Esophagus (tissue), 2 donors: ENCODE measurements around the gene COL12A1. TPM values are rescaled to one million over a fixed set of nuclear protein-coding genes. Genes with fewer than 3 reads are reported as not detected.

ENCODE experiments used
- H3K27ac ChIP-seq, 2 donors: one replicate each; pipeline ENCODE4 v1.5.1; 2013; ENCODE audit warnings: low read depth in 2 of 2, mild to moderate bottlenecking in 2 of 2, inconsistent platforms in 1 of 2, low read length in 1 of 2, moderate library complexity in 1 of 2
- H3K27me3 ChIP-seq, 2 donors: one replicate each; pipeline ENCODE4 v1.6.1; 2013; ENCODE audit warnings: low read length in 2 of 2, control low read depth in 1 of 2, mild to moderate bottlenecking in 1 of 2; ENCODE audit not compliant: insufficient read depth in 2 of 2, control insufficient read depth in 1 of 2
- H3K36me3 ChIP-seq, 2 donors: one replicate each; pipeline ENCODE4 v1.6.1; 2013; ENCODE audit warnings: low read length in 1 of 2; ENCODE audit not compliant: control insufficient read depth in 2 of 2, insufficient read depth in 2 of 2
- H3K4me1 ChIP-seq, 2 donors: one replicate each; pipeline ENCODE4 v1.6.1; 2013; ENCODE audit warnings: low read length in 1 of 2; ENCODE audit not compliant: control insufficient read depth in 2 of 2, insufficient read depth in 2 of 2
- H3K4me3 ChIP-seq, 2 donors: one replicate each; pipeline ENCODE4 v1.5.1; 2013; ENCODE audit warnings: low read length in 2 of 2, mild to moderate bottlenecking in 2 of 2, low read depth in 1 of 2, moderate library complexity in 1 of 2
- H3K9me3 ChIP-seq, 2 donors: one replicate each; pipeline ENCODE4 v1.6.1; 2013; ENCODE audit warnings: mild to moderate bottlenecking in 2 of 2, low read depth in 1 of 2, low read length in 1 of 2, moderate library complexity in 1 of 2; ENCODE audit not compliant: control insufficient read depth in 2 of 2, insufficient read depth in 1 of 2
- WGBS, 2 donors: extraction: QIAGEN DNeasy Blood & Tissue Kit; methylation state at CpG; one replicate each; pipeline ENCODE4 v1.1.7; 2013; 5-methylcytosine and 5-hydroxymethylcytosine counted together
- polyA plus RNA-seq, 2 donors: library from polyadenylated mRNA; stranded (reverse); fragments of 200-250 nt; gene quantifications; one replicate each; pipeline ENCODE4 v1.2.3, GENCODE V29; 2013
- donor health status: healthy with polysubstance abuse.
- donor health status: Bipolar disorder and iron deficiency.

The COL12A1 gene
- polyA plus RNA-seq, 2 donors, result 9.5 to 18.2 TPM

DNA sequence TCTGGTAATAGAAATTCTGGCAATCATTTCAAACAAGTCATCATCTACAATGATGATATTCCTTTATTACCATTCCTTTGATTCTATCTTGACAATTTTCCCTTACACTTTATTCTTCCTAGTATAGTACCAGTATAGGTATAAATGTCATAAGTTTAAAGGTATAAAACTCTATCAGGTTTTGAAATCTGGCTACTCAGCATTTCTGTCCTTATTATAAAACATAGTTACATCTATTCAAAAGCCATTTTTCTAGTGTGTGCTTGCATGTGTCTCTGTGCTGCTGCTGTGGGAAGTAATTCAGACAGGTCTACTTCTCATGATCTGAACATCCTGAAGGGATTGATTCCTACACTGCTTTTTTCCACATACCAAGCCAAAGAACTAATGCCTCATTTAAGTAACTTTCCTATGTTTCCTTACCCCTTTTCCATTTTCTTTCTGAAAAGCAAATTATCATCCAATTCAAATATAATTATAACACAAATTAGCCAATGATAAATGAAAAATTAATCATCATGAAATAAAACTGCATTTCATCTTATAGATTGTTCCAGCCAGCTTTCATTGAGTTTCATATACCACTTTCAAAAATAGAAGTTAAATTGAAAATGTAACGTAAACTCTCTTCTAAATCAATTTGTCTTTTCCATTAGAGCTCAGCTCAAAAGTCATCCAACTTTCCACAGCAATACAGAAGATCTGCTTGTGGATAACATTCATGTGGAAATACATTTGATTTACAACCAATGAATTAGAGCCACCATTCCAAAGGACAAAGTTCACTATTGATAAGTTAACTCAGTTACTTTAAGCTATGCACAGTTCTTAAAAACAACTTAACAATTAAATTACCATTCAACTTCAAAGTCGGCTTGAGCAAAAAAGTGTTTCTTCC, 35.9 kb downstream of the COL12A1 start:
- Histone ChIP-seq H3K9me3 (no peaks in the 10 kb centered on the region), H3K4me3 (no peak overlapping the region), H3K36me3 (no peaks in the 10 kb centered on the region), H3K27me3 (no peaks in the 10 kb centered on the region), H3K4me1 (no peaks in the 10 kb centered on the region), H3K27ac (no peak overlapping the region)
- WGBS, 2 donors, result 69 to 78% methylated on average over 2 of the region's 2 CpGs

GRCh38 chr6:75167851-75168250, 38.0 kb downstream of the COL12A1 start:
- Histone ChIP-seq H3K27ac (no peak overlapping the region), H3K4me3 (no peak overlapping the region), H3K27me3 (no peaks in the 10 kb centered on the region), H3K9me3 (no peaks in the 10 kb centered on the region), H3K36me3 (no peaks in the 10 kb centered on the region), H3K4me1 (no peaks in the 10 kb centered on the region)
- WGBS, 2 donors, result 64 to 76% methylated on average over 2 of the region's 2 CpGs

GRCh38 chr6:75167325-75167724, 38.5 kb downstream of the COL12A1 start:
- 55 to 59% methylated on average over 3 of the region's 3 CpGs for WGBS, 2 donors

GRCh38 chr6:75166773-75167172, 39.1 kb downstream of the COL12A1 start:
- Histone ChIP-seq H3K4me3 (no peak overlapping the region), H3K27ac (no peak overlapping the region), H3K4me1 (no peaks in the 10 kb centered on the region), H3K27me3 (no peaks in the 10 kb centered on the region), H3K36me3 (no peaks in the 10 kb centered on the region), H3K9me3 (no peaks in the 10 kb centered on the region)
- 61 to 69% methylated on average over 2 of the region's 2 CpGs for WGBS, 2 donors

More at GRCh38 chr6:75167325-75167724, 38.5 kb downstream of the COL12A1 start:
- Histone ChIP-seq H3K4me1 (no peaks in the 10 kb centered on the region), H3K36me3 (no peaks in the 10 kb centered on the region), H3K4me3 (no peak overlapping the region), H3K9me3 (no peaks in the 10 kb centered on the region), H3K27ac (no peak overlapping the region), H3K27me3 (no peaks in the 10 kb centered on the region)

DNA sequence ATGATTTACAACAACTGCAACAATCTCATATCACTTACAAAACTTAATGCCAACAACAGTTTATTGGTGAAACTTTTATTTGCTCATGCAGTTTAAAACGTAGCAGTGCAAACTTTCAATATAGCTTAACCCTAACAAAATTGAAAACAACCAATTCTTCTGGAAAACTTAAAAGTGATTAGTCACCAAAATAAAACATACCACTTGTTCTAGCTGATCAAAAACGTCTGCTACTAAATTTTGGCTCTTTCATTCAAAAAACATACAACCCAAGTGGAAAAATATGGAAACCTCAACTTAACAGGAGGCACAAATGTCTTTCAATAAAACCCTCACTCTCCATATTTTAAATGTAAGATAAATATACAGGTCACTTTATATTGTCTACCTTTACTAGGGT, 39.6 kb downstream of the COL12A1 start:
- Histone ChIP-seq H3K27me3 (no peaks in the 10 kb centered on the region), H3K27ac (no peak overlapping the region), H3K4me3 (no peak overlapping the region), H3K4me1 (no peaks in the 10 kb centered on the region), H3K9me3 (no peaks in the 10 kb centered on the region), H3K36me3 (no peaks in the 10 kb centered on the region)
- 24 to 27% methylated on average over 2 of the region's 2 CpGs for WGBS, 2 donors

GRCh38 chr6:75158176-75158575, 47.7 kb downstream of the COL12A1 start:
- Histone ChIP-seq H3K9me3 (no peaks in the 10 kb centered on the region), H3K4me1 (no peaks in the 10 kb centered on the region), H3K36me3 (no peaks in the 10 kb centered on the region), H3K27ac (no peak overlapping the region), H3K4me3 (no peak overlapping the region), H3K27me3 (no peaks in the 10 kb centered on the region)

- 31 to 45% methylated on average over 2 of the region's 2 CpGs for WGBS, 2 donors
- Histone ChIP-seq H3K4me3 (no peak overlapping the region), H3K27ac (no peak overlapping the region), H3K4me1 (no peaks in the 10 kb centered on the region), H3K9me3 (no peaks in the 10 kb centered on the region), H3K27me3 (no peaks in the 10 kb centered on the region), H3K36me3 (no peaks in the 10 kb centered on the region)
Measured at GRCh38 chr6:75157336-75157735, 48.5 kb downstream of the COL12A1 start.

- no peak overlapping the region for H3K4me3 ChIP-seq
Measured at GRCh38 chr6:75156186-75156878, 49.5 kb downstream of the COL12A1 start.

DNA sequence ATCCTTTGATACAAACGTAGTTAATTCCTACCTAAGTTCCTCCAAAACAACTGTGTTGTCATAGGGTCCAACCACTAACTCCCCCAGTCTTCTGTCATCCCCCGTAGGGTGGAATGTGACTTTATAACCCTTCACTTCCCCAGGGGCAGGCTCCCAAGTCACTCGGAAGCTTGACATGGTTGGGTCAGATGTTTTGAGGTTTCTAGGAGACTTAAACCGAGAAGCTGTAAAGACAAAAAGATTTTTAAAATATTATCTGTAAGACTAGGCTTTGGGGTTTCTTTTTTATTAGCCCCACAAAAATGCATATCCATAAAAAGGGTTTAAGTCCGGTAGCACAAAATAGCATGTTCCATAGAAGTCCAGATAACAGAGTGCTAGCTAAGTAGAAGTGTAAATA, 50.2 kb downstream of the COL12A1 start:
- Histone ChIP-seq H3K4me3 (no peak overlapping the region), H3K4me1 (no peaks in the 10 kb centered on the region), H3K27me3 (no peaks in the 10 kb centered on the region), H3K36me3 (no peaks in the 10 kb centered on the region), H3K27ac (no peak overlapping the region), H3K9me3 (no peaks in the 10 kb centered on the region)
- WGBS, 2 donors, result 60 to 65% methylated on average over 5 of the region's 5 CpGs

More at GRCh38 chr6:75156186-75156878, 49.5 kb downstream of the COL12A1 start:
- Histone ChIP-seq H3K4me1 (no peaks in the 10 kb centered on the region), H3K27ac (no peak overlapping the region), H3K36me3 (no peaks in the 10 kb centered on the region), H3K27me3 (no peaks in the 10 kb centered on the region), H3K9me3 (no peaks in the 10 kb centered on the region)
- WGBS, 2 donors, result 89 to 91% methylated on average over 8 of the region's 8 CpGs
